NCI-H128 (cell line): ENCODE data around the gene RAC2.

Source experiments
- DNase-seq: peaks from one replicate; lab custom pipeline; 2025; ENCODE audit not compliant: unreplicated experiment; lab: John Stamatoyannopoulos, UW

Gene RAC2

GRCh38 chr22:37244114-37244921, at the start of gene RAC2:
Gene RAC2, minus strand, starts transcription at chr22:37244269. Its CDS starts 121 bp downstream, at chr22:37244148.
- DNase-seq, result no peak

GRCh38 chr22:37293172-37293571, 49.1 kb upstream of the RAC2 start:
- no peak for DNase-seq

- no peak for DNase-seq
Measured at GRCh38 chr22:37292641-37293040, 48.6 kb upstream of the RAC2 start.

- DNase-seq, result no peak
Measured at GRCh38 chr22:37291559-37292298, 47.7 kb upstream of the RAC2 start.

GRCh38 chr22:37290737-37291136, 46.7 kb upstream of the RAC2 start:
- DNase-seq, result no peak

- DNase-seq, result no peak
Measured at GRCh38 chr22:37289156-37289735, 45.2 kb upstream of the RAC2 start.

GRCh38 chr22:37288521-37288920, 44.5 kb upstream of the RAC2 start:
- DNase-seq, result no peak

- no peak for DNase-seq
Measured at GRCh38 chr22:37287550-37287951, 43.5 kb upstream of the RAC2 start.

- DNase-seq, result no peak
Measured at GRCh38 chr22:37285937-37286336, 41.9 kb upstream of the RAC2 start.

- no peak for DNase-seq
Measured at GRCh38 chr22:37284805-37285355, 40.8 kb upstream of the RAC2 start.

- DNase-seq, result no peak
Measured at GRCh38 chr22:37284126-37284804, 40.2 kb upstream of the RAC2 start.

- no peak for DNase-seq
Measured at GRCh38 chr22:37283393-37283937, 39.4 kb upstream of the RAC2 start.

- DNase-seq, result no peak
Measured at GRCh38 chr22:37282385-37282677, 38.3 kb upstream of the RAC2 start, which contains the start of gene CYTH4. Gene CYTH4, plus strand, starts transcription at chr22:37282508. Its CDS starts 62 bp downstream, at chr22:37282570.

GRCh38 chr22:37281646-37282384, 37.7 kb upstream of the RAC2 start:
- DNase-seq, result no peak

- no peak for DNase-seq
Measured at GRCh38 chr22:37281195-37281594, 37.1 kb upstream of the RAC2 start.

GRCh38 chr22:37280718-37281117, 36.6 kb upstream of the RAC2 start:
- no peak for DNase-seq

- DNase-seq, result no peak
Measured at GRCh38 chr22:37279331-37280181, 35.5 kb upstream of the RAC2 start.

GRCh38 chr22:37278261-37278660, 34.2 kb upstream of the RAC2 start:
- no peak for DNase-seq

- DNase-seq, result no peak
Measured at GRCh38 chr22:37277384-37277783, 33.3 kb upstream of the RAC2 start.
